GM12878 (cell line): Measurements from ENCODE around the gene UCN2. TPM values are rescaled to one million over a fixed set of nuclear protein-coding genes. Genes with fewer than 3 reads are reported as not detected.

Source experiments
- ATAC-seq: fragments of 200-7000 bp; cut with Tn5 transposase; 3 replicates; pipeline ENCODE4 v1.9.1; 2020; ENCODE audit warnings: mild to moderate bottlenecking, moderate library complexity
- BruUV-seq: library from RNA; stranded (reverse); fragments of 400-500 nt; replicated peaks from 2 replicates; lab custom pipeline; 2021; lab: Mats Ljungman, UMichigan
- CTCF ChIA-PET: fragments of 300-600 bp; sonication (Branson Sonifier 250); formaldehyde crosslinking; extraction: SDS; loops from one replicate; lab custom pipeline; 2021; ENCODE audit warnings: inconsistent platforms; lab: Yijun Ruan, JAX
- POLR2A ChIA-PET: fragments of 350-600 bp; formaldehyde crosslinking; extraction: SDS; loops from one replicate; lab custom pipeline; 2021; ENCODE audit warnings: inconsistent platforms; lab: Charles Lee
- RAD21 ChIA-PET: fragments of 300-600 bp; sonication (Branson Sonifier 250); formaldehyde crosslinking; loops from one replicate; lab custom pipeline; 2023; ENCODE audit warnings: antibody characterized with exemption; ENCODE audit not compliant: unreplicated experiment; lab: Charles Lee
- SMC1A ChIA-PET: fragments of 300-600 bp; sonication (Branson Sonifier 250); formaldehyde crosslinking; loops from one replicate; lab custom pipeline; 2023; ENCODE audit not compliant: unreplicated experiment, uncharacterized antibody; lab: Charles Lee
- DNase-seq: peaks from one replicate; pipeline ENCODE4 v3.0.0-alpha.2; 2011; ENCODE audit warnings: low read depth, low spot score
- FAIRE-seq: peaks from 3 replicates; lab custom pipeline; 2011; peaks lifted over from hg19 to GRCh38; lab: Jason Lieb, UNC
- H2AFZ ChIP-seq: 2 replicates; pipeline ENCODE4 v1.6.0; 2011; ENCODE audit warnings: low read depth, low read length, control low read depth; ENCODE audit not compliant: control insufficient read depth
- H3K27ac ChIP-seq: 2 replicates; pipeline ENCODE4 v1.5.1; 2011; ENCODE audit warnings: control low read depth; ENCODE audit not compliant: control insufficient read depth, insufficient read depth
- H3K27me3 ChIP-seq, 2 experiments: replicated peaks in 1 of 2; 2 replicates each; pipeline versions ENCODE4 v1.6.0 to v1.6.1; 2011; ENCODE audit warnings: low read length in 1 of 2; ENCODE audit not compliant: control insufficient read depth in 2 of 2, insufficient read depth in 2 of 2
- H3K36me3 ChIP-seq, 2 experiments: 2 replicates each; pipeline ENCODE4 v1.5.1; 2011; ENCODE audit warnings: low read length in 1 of 2; ENCODE audit not compliant: control insufficient read depth in 2 of 2, insufficient read depth in 2 of 2
- H3K4me1 ChIP-seq: 2 replicates; pipeline ENCODE4 v1.6.1; 2011; ENCODE audit warnings: mild to moderate bottlenecking, low read length, moderate library complexity, mixed read lengths; ENCODE audit not compliant: control insufficient read depth, insufficient read depth
- H3K4me2 ChIP-seq: 2 replicates; pipeline ENCODE4 v1.6.0; 2011; ENCODE audit warnings: control low read depth; ENCODE audit not compliant: control insufficient read depth, insufficient read depth
- H3K4me3 ChIP-seq: fragments of 200-600 bp; sonication (generic); 2 replicates; pipeline ENCODE4 v1.5.1; 2016
- H3K79me2 ChIP-seq: 2 replicates; pipeline ENCODE4 v1.6.0; 2011; ENCODE audit warnings: low read length; ENCODE audit not compliant: control insufficient read depth, insufficient read depth
- H3K9ac ChIP-seq: 2 replicates; pipeline ENCODE4 v1.8.0; 2011; ENCODE audit warnings: low read length, control low read depth, mixed read lengths; ENCODE audit not compliant: control insufficient read depth, insufficient read depth
- H3K9me3 ChIP-seq: replicated peaks from 3 replicates; pipeline ENCODE4 v1.5.1; 2011; ENCODE audit warnings: mild to moderate bottlenecking, low read length; ENCODE audit not compliant: control insufficient read depth, insufficient read depth
- H4K20me1 ChIP-seq: 2 replicates; pipeline ENCODE4 v1.6.0; 2011; ENCODE audit not compliant: control insufficient read depth, insufficient read depth
- BMI1 ChIP-seq: fragments of 450-650 bp; IDR thresholded peaks from 2 replicates; pipeline ENCODE4 v1.6.1; 2016; ENCODE audit warnings: mild to moderate bottlenecking, moderate library complexity, borderline replicate concordance
- HDGF ChIP-seq: fragments of 450-650 bp; IDR thresholded peaks from 2 replicates; pipeline ENCODE4 v1.6.1; 2016; ENCODE audit warnings: antibody characterized with exemption
- IRF5 ChIP-seq: fragments of 450-650 bp; IDR thresholded peaks from 2 replicates; pipeline ENCODE4 v1.6.1; 2017; ENCODE audit warnings: borderline replicate concordance
- MXI1 ChIP-seq: fragments of 150-350 bp; IDR thresholded peaks from 2 replicates; pipeline ENCODE4 v1.6.1; 2011; ENCODE audit warnings: low read depth, mild to moderate bottlenecking, inconsistent platforms, low read length, improper control_type of control experiment
- NFYB ChIP-seq: IDR thresholded peaks from 2 replicates; pipeline ENCODE4 v1.6.1; 2011; ENCODE audit warnings: low read depth, mild to moderate bottlenecking, low read length, improper control_type of control experiment, moderate library complexity; ENCODE audit not compliant: insufficient read depth
- NRF1 ChIP-seq: conservative IDR thresholded peaks from 2 replicates; pipeline ENCODE4 v1.6.1; 2011; ENCODE audit warnings: mild to moderate bottlenecking, low read depth, low read length, improper control_type of control experiment
- RCOR1 ChIP-seq: conservative IDR thresholded peaks from 2 replicates; pipeline ENCODE4 v1.6.1; 2012; ENCODE audit warnings: low read depth, low read length, improper control_type of control experiment
- RELB ChIP-seq: fragments of 450-650 bp; IDR thresholded peaks from 2 replicates; pipeline ENCODE4 v1.6.1; 2017; ENCODE audit warnings: low read depth, mild to moderate bottlenecking, moderate library complexity
- SIX5 ChIP-seq: IDR thresholded peaks from 2 replicates; pipeline ENCODE4 v1.6.1; 2011; ENCODE audit warnings: mild to moderate bottlenecking, low read depth, low read length, moderate library complexity; ENCODE audit not compliant: severe bottlenecking
- SPI1 ChIP-seq: IDR thresholded peaks from 2 replicates; pipeline ENCODE4 v1.6.1; 2011; ENCODE audit warnings: low read depth, mild to moderate bottlenecking, low read length, moderate library complexity, borderline replicate concordance; ENCODE audit not compliant: insufficient read depth
- WGBS: methylation state at CpG from one replicate; pipeline ENCODE4 v1.1.6; 2016; ENCODE audit warnings: low lambda C conversion rate; ENCODE audit not compliant: insufficient replicate concordance, insufficient coverage; ENCODE audit errors: missing lambda C conversion rate; 5-methylcytosine and 5-hydroxymethylcytosine counted together
- in situ Hi-C: fragments of 300-500 bp; cut with MboI; formaldehyde crosslinking; loops from 9 replicates; pipeline ENCODE4 v1.14.3; 2018; ENCODE audit warnings: mixed read lengths
- intact Hi-C: fragments of 100-400 bp; cut with micrococcal nuclease; formaldehyde crosslinking; loops from one replicate; pipeline ENCODE4 v1.14.2; 2022; ENCODE audit not compliant: unreplicated experiment
- polyA plus RNA-seq, 11 experiments: library from polyadenylated mRNA; depleted of rRNA in 4 of 11; unstranded in 6 of 11; stranded (reverse) in 5 of 11; fragments of >200 nt; fragmentation: Nextera tagmentation in 4 of 11; fragmentation: Illumina TruSeq in 1 of 11; extraction: Ambion mirVana in 4 of 11; extraction: Trizol in 1 of 11; gene quantifications; 1 replicate in 1 of 11; 2 replicates in 10 of 11; pipeline versions ENCODE4 v1.2.1 to v1.2.3, GENCODE V29; 2011 to 2016; ENCODE audit warnings: inconsistent platforms in 2 of 11, missing spikeins in 2 of 11, low read depth in 1 of 11
- total RNA-seq, 4 experiments: library from RNA; depleted of rRNA in 3 of 4; stranded (reverse); fragments of >200 nt in 3 of 4; fragmentation: Illumina TruSeq in 1 of 4; extraction: Trizol in 1 of 4; gene quantifications; 2 replicates each; pipeline versions ENCODE4 v1.2.1 to v1.2.3, GENCODE V29; 2013 to 2021
- TF ChIP-seq, protein P1 (sequence below): IDR thresholded peaks from 2 replicates; pipeline ENCODE4 v1.6.1; 2011; ENCODE audit warnings: low read depth, low read length, improper control_type of control experiment, borderline replicate concordance

Gene UCN2
- total and polyA plus RNA-seq, 10 of the 15 experiments (the other 5 are each of a cell fraction or from before 2014, with no cell fraction given): 0.05 TPM; not detected in 9

DNA sequence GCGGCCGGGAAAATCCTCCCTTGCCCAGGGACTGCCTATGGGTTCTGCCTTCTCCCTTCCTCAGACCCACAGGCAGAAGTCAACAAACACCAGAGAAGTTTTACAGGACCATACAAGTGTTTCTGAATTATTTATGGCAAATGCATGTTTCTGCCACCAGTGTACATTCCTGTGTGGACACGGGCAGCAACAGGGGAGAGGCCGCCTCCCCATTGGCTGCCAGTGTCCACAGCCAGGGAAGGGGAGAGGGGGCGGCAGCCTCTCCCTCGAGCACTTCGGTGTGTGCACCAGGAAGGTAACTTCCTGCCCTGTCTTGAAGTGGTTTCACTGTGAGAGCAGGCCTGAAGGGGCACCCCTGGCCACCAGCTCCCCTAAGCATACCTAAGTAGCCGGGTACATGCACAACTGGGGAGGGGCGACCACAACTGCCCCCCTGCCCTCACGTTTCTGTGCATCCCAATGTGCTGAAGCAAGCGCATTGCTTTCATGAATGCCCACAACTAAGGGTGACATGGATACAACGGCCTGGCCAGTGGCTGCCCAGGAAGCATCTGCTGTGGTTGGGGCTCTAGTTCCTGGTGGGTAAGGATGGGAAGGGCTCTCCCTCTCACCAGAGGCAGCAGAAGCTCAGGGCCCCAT, 44.8 kb downstream of the UCN2 start:
- Histone ChIP-seq H3K36me3 (peaks cover 0 to 11% of the 10 kb centered on the region in 2 experiments; a peak in 3 of 4 replicates), H3K27me3 (no peaks in the 10 kb centered on the region), H3K27ac (no peak overlapping the region), H3K4me3 (no peak overlapping the region), H3K9me3 (no peaks in the 10 kb centered on the region), H3K4me1 (peaks cover 12% of the 10 kb centered on the region), H3K9ac (no peak overlapping the region), H4K20me1 (no peaks in the 10 kb centered on the region; the same call in 1 of the 2 replicates), H2AFZ (no peak overlapping the region), H3K4me2 (no peak overlapping the region), H3K79me2 (no peaks in the 10 kb centered on the region)
- in situ Hi-C loops (no loop called here), intact Hi-C loops (no loop called here)
- ChIA-PET POLR2A (no interaction called here), SMC1A (no interaction called here), CTCF (no interaction called here), RAD21 (no interaction called here)
- BruUV-seq: no TSS peak
- TF ChIP-seq, protein P1, sequence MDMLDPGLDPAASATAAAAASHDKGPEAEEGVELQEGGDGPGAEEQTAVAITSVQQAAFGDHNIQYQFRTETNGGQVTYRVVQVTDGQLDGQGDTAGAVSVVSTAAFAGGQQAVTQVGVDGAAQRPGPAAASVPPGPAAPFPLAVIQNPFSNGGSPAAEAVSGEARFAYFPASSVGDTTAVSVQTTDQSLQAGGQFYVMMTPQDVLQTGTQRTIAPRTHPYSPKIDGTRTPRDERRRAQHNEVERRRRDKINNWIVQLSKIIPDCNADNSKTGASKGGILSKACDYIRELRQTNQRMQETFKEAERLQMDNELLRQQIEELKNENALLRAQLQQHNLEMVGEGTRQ: no peak
- TF ChIP-seq NRF1 (no peak), SPI1 (no peak)
- no peak for ATAC-seq
- FAIRE-seq: no peak
- no peak for DNase-seq
- WGBS: 53% methylated on average over 12 of the region's 12 CpGs

- TSS peak; percentile 42 for BruUV-seq
- ChIA-PET RAD21 (no interaction called here), POLR2A (no interaction called here), CTCF (no interaction called here), SMC1A (no interaction called here)
- Histone ChIP-seq H3K27me3 (no peaks in the 10 kb centered on the region), H2AFZ (no peak overlapping the region), H3K9me3 (no peaks in the 10 kb centered on the region), H3K27ac (no peak overlapping the region), H3K4me1 (peaks cover 12% of the 10 kb centered on the region), H3K9ac (no peak overlapping the region), H3K79me2 (no peaks in the 10 kb centered on the region), H3K4me2 (no peak overlapping the region), H4K20me1 (no peaks in the 10 kb centered on the region; the same call in 1 of the 2 replicates), H3K36me3 (peaks cover 0 to 11% of the 10 kb centered on the region in 2 experiments; a peak in 3 of 4 replicates), H3K4me3 (no peak overlapping the region)
- WGBS: 58% methylated on average over 6 of the region's 6 CpGs
- ATAC-seq (no peak), FAIRE-seq (no peak), DNase-seq (no peak)
- intact Hi-C loops: no loop called here
- in situ Hi-C loops: no loop called here
- TF ChIP-seq, protein P1: no peak
- TF ChIP-seq NRF1: no peak
- TF ChIP-seq BMI1: no peak
- TF ChIP-seq RCOR1: no peak
- no peak for TF ChIP-seq SIX5
- TF ChIP-seq RELB: no peak
- TF ChIP-seq IRF5: no peak
- no peak for TF ChIP-seq MXI1
- TF ChIP-seq HDGF: no peak
- TF ChIP-seq NFYB: no peak
Measured at GRCh38 chr3:48518069-48518468, 45.5 kb downstream of the UCN2 start.
